Activated CD4-positive, alpha-beta T cell treated with anti-CD3 and anti-CD28 coated beads, Interleukin-2, amount 50 U/mL, for 16 hours (primary cell): ENCODE results near the gene NFE2L3.
"Not testable (repeated sequence)": the region's sequence is repeated elsewhere in the genome, so short reads cannot be mapped to it uniquely, and the experiment has no call there.

ENCODE experiments used
- DNase-seq: peaks from one replicate; pipeline ENCODE4 v3.0.0-alpha.2; 2020

NFE2L3 gene

GRCh38 chr7:26147646-26148306, 4.2 kb upstream of the NFE2L3 start:
- DNase-seq, result not testable (repeated sequence)

- DNase-seq, result not testable (repeated sequence)
These were observed 3.7 kb upstream of the NFE2L3 start for GRCh38 chr7:26148307-26148700.

GRCh38 chr7:26149391-26149977, 2.5 kb upstream of the NFE2L3 start:
- no peak for DNase-seq

- DNase-seq, result no peak
These were observed 902 bp upstream of the NFE2L3 start for GRCh38 chr7:26151096-26151495.

- DNase-seq, result no peak
These were observed 397 bp upstream of the NFE2L3 start for GRCh38 chr7:26151650-26151952.

GRCh38 chr7:26152782-26153240, 813 bp downstream of the NFE2L3 start:
- DNase-seq, result peak; percentile 36

- peak; percentile 65 for DNase-seq
These were observed 1.3 kb downstream of the NFE2L3 start for GRCh38 chr7:26153241-26153822.

GRCh38 chr7:26153823-26154783, 2.1 kb downstream of the NFE2L3 start:
- peak; percentile 75 for DNase-seq

- no peak for DNase-seq
These were observed 3.8 kb downstream of the NFE2L3 start for GRCh38 chr7:26155531-26156375.

GRCh38 chr7:26156451-26157420, 4.7 kb downstream of the NFE2L3 start:
- peak; percentile 84 for DNase-seq

GRCh38 chr7:26157520-26158105, 5.6 kb downstream of the NFE2L3 start:
- DNase-seq, result no peak

- DNase-seq, result no peak
These were observed 7.2 kb downstream of the NFE2L3 start for GRCh38 chr7:26159243-26159642.

- DNase-seq, result no peak
These were observed 8.9 kb downstream of the NFE2L3 start for GRCh38 chr7:26160896-26161295.

GRCh38 chr7:26162431-26162830, 10.4 kb downstream of the NFE2L3 start:
- no peak for DNase-seq

- DNase-seq, result not testable (repeated sequence)
These were observed 11.8 kb downstream of the NFE2L3 start for GRCh38 chr7:26163804-26164203.

GRCh38 chr7:26165950-26166683, 14.1 kb downstream of the NFE2L3 start:
- no peak for DNase-seq

GRCh38 chr7:26166684-26167266, 14.8 kb downstream of the NFE2L3 start:
- DNase-seq, result no peak

- DNase-seq, result peak; percentile 59
These were observed 15.4 kb downstream of the NFE2L3 start for GRCh38 chr7:26167303-26167934.

- DNase-seq, result no peak
These were observed 16.5 kb downstream of the NFE2L3 start for GRCh38 chr7:26168458-26169023.
